ENCODE data around the gene DDX39A.

- TF ChIP-seq, protein P1, sequence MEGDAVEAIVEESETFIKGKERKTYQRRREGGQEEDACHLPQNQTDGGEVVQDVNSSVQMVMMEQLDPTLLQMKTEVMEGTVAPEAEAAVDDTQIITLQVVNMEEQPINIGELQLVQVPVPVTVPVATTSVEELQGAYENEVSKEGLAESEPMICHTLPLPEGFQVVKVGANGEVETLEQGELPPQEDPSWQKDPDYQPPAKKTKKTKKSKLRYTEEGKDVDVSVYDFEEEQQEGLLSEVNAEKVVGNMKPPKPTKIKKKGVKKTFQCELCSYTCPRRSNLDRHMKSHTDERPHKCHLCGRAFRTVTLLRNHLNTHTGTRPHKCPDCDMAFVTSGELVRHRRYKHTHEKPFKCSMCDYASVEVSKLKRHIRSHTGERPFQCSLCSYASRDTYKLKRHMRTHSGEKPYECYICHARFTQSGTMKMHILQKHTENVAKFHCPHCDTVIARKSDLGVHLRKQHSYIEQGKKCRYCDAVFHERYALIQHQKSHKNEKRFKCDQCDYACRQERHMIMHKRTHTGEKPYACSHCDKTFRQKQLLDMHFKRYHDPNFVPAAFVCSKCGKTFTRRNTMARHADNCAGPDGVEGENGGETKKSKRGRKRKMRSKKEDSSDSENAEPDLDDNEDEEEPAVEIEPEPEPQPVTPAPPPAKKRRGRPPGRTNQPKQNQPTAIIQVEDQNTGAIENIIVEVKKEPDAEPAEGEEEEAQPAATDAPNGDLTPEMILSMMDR (conservative IDR thresholded peaks at IDR 0.05 in 1 of 2, IDR thresholded peaks at IDR 0.05 in 1 of 2; ENCODE audit: low read depth in 1 of 2, low read length in 2 of 2): no peak
- no peak for TF ChIP-seq EZH2 (IDR thresholded peaks at IDR 0.05; ENCODE audit: low read length, missing control alignments)
These were observed 40.3 kb downstream of the DDX39A start for GRCh38 chr19:14378890-14379289.
